GM19438 (cell line): ENCODE measurements around the gene FEM1C.

Experiments used
- ATAC-seq: cut with Tn5 transposase; IDR thresholded peaks from one replicate; pipeline ENCODE4 v1.9.1; 2021; ENCODE audit warnings: low read depth; ENCODE audit not compliant: unreplicated experiment

The FEM1C gene

GRCh38 chr5:115558388-115558956 is 13.9 kb upstream of the FEM1C start:
- ATAC-seq, result no peak

DNA sequence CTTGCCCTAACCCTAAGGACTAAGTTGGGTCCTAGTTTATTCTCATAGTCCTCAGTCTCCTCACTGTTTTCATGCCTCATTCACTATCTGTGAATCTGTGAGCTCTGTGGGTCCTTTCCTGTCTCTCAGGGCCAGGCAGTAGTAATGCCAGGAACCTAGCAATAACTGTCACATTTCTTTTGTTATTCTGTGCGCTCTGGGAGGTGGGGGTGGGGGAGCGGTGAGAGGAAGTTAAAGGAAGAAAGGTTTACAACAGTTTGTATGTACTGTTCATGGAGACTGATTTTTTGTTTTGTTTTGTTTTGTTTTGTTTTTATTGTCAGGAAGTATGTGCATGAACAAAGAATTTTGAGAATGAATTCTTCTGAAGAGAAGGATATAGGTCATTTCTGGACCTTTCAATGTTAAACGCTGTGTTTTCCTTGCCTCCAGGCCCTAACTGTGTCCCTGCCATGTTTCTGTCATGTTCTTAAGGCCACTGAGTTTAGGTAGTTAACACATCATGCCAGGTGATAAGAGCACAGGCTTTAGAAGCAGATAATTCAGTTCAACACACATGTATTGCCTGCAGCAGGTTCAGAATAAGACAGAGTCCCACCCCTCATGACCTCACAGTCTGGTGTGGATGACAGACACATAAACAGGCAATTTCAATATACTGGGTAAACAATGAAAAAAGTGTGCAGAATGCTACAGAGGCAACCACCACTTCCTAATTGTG is 13.3 kb upstream of the FEM1C start:
- no peak for ATAC-seq

- ATAC-seq, result no peak
Measured at GRCh38 chr5:115556276-115556675, 11.7 kb upstream of the FEM1C start.

DNA sequence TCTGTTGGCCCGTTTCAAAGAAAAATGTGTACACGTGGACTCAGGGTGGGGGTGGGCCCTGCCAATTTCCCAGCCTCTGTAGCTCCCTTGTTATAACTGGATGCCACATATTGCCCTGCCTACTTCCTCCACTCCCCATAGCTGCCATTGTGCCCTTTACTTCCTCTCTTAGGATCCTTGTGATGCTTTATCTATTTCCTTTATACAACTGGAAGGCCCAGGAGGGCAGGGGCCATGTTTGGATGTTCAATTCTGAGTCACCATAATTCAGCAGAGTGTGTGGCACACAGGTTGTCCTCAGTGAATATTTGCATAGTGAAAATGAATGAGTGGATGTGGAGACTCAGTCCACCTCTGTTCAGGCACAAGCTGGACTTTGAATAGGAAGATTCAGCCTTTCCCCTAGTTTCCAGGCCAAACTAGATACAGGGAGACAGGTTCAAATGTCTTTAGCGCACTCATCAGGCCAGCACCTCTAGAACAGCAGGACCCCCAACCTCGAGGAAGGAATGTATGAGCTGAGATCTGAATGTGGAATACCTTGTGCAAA is 10.6 kb upstream of the FEM1C start:
- no peak for ATAC-seq

DNA sequence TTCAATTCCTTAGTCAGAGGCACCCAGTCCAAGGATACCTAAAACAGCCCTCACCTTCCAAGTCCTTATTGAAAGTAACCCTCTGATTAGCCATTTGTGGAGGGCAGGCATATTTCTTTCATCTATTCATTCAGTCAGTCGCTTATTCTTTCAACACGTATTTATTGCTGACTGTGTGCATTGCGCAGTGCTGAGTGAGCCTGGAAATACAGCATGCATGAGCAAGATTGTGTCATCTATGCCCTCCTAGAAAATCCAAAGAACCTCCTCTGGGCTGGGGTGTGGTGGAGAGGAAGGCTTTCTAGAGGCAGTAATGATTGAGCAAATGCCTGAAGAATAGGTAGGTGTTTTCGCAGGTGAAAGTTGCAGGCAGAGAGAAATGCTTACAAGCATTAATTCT is 8.5 kb upstream of the FEM1C start:
- no peak for ATAC-seq

DNA sequence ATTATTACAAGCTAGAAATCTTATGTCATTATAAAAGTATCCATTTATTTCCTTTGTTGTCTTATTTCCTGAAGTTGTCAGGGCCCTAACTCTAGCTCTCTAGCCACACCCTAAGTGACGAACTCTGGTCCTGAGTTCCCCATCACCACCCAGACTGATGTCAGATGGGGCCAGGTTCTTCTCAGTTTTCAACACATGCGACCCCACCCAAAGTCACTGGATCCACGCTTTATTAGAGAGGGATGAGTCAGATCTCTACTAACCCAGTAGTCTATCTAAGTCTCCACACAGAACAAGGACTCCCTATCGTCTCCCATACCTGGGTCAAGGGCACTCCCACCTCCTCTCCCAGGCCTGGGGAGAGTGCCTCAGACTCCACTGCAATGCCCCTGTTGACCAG is 6.8 kb upstream of the FEM1C start:
- ATAC-seq, result no peak

- no peak for ATAC-seq
Measured at GRCh38 chr5:115549154-115549553, 4.6 kb upstream of the FEM1C start.

DNA sequence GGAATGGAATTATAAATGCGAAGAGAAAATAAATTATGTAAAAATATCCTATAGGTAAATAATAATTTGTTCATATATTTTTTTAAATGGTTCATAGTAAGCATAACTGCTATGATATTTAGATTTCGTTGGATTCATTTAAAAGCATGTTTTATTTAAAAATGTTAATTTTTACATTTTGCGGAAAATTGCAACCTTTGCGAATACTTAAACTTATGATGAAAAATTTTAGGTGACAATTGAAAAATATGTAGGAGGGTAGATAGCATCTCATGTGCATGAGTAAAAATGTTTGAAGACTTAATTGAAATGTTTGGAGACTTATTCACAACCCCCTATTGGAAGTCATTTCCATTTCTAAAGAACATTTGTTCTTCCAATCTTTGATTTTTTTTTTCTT is 4.1 kb upstream of the FEM1C start:
- no peak for ATAC-seq

DNA sequence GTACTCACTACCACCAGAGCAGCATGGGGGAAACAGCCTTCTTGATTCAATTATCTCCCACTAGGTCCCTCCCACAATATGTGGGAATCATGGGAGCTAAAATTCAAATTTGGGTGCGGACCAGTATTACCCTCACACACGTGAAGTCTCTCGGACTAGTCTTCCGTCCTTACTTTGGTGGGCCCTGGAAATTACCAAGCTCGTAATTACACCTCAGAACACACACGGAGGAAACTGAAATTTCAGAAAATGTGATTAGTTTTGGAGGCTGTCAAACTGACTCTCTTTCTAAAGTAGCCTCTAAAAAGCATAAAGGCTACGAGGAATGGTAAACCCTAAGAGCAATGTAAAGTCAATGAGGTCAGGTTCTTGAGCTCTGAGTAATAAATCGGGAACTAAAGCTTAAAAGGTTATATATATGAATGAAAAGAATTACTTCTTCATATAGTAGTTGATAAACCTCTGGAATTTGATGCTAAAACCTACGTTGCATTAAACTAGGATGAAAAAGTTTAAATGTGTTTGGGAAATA is 842 bp upstream of the FEM1C start:
- no peak for ATAC-seq

- ATAC-seq, result peak; percentile 21
Measured at GRCh38 chr5:115544043-115544435, 536 bp downstream of the FEM1C start.

DNA sequence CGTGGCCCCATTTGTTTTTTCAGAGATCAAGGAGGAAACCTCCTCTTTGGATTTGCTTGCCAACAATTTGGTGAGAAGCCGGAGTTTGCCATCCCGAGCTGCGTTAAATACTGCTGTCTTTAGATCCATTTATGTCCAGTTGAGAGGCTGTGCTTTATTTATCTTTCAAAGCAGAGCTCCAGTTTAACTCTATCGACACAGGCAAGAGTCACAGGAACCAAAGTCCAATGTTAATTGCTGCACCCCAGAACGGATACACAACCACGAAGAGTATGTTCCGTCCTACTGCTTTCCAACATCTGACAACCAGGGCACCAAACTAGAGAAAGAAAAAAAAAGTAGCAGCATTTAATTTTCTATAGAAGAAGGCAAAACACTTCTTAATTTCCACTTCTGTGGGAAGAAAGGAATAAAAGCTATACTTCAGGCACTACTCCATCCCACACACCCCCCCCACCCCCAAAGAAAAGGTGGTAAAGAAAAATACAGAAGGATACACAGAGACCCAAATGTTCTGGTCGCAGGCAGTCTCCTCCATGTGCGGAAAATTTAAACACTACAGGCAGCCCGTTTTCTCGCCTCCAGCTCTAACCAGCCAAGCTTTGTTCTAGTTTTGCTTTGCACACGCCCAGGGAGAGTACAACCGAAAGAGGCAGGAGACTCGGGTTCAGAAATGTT is 1.1 kb downstream of the FEM1C start:
- ATAC-seq, result peak; percentile 38

- no peak for ATAC-seq
Measured at GRCh38 chr5:115542651-115543364, 1.8 kb downstream of the FEM1C start.

DNA sequence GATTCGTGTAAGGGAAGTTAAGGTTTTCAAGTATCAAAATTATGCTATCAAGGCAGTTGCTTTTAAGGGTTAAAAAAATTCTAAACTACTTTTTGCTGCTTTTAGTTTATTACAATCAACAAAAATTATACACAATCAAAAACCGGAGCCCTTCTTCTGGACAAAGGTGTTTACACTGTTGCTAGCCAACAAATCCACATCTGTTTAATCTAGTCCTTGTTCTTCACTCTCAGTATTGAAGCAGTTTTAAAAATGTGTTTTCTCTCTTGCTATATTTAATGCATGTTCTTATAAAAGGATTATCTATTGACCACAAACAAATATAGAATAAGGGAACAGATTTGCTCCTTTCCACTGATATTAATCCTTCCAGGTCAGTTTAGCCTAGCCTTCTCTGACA is 2.5 kb downstream of the FEM1C start:
- ATAC-seq, result no peak

DNA sequence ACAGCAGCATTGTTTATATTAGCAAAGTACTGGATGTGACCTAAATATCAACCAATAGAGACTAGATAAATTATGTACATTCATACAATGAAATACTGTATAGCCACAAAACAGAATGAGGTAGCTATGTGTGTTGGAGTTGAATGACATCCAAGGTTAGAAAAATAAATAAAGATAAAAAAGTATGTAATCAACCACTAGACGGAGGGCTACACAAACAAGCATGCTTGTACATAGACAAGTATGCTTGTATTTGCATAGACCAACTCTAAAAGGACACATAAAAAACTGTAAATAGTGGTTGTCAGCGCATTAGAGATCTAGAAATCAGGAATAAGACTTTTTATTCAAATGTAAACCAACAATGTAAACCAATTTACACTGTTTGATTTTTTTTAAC is 3.0 kb downstream of the FEM1C start:
- no peak for ATAC-seq

DNA sequence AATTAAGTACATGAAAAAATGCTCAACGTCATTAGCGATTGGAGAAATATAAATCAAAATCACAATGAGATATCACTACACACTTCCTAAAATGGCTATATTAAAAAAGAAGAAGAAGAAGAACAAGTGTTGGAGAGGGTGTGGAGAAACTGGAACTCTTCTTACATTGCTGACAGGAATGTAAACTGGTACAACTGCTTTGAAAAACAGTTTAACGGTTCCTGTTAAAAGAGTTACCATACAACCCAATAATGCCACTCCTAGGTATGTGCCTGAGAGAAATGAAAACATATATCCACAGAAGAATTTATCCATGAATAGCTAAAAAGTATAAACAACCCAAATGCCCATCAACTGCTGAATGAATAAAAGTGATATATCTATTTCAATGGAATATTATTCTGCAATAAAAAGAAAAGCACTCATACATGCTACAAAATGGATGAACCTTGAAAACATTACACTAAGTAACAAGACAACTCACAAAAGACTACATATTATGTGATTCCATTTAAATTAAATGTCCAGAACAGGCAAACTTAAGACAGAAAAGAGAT is 9.0 kb downstream of the FEM1C start:
- no peak for ATAC-seq

GRCh38 chr5:115532517-115532916 is 12.1 kb downstream of the FEM1C start:
- ATAC-seq, result no peak

GRCh38 chr5:115531787-115532367 is 12.7 kb downstream of the FEM1C start:
- no peak for ATAC-seq

- ATAC-seq, result no peak
Measured at GRCh38 chr5:115531380-115531779, 13.2 kb downstream of the FEM1C start.

DNA sequence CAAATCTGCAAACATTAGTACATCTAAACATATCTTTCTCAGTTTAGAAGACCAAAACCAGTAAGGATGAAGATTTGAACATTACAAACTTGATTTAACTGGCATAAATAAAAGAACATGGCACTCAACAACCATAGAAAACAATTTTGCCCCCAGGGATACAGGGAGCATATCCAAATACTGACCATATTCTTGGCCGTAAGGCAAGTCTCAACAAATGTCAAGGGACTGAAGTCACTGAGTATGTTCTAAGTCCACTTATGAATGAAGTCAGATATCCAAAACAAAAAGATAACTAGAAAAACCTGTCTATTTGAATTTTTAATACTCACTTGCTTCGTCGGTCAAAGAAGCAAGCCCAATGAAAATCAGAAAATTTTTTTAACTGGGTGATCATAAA is 14.1 kb downstream of the FEM1C start:
- ATAC-seq, result no peak

- no peak for ATAC-seq
Measured at GRCh38 chr5:115526604-115527003, 18.0 kb downstream of the FEM1C start.
